Hematopoietic multipotent progenitor cell treated with erythropoietin and hydrocortisone succinate and interleukin-3 and kit ligand, for 8 days (in vitro differentiated cells): ENCODE measurements around the gene DDN.

Experiments
- DNase-seq: peaks from one replicate; pipeline ENCODE4 v3.0.0-alpha.2; 2015

Gene DDN

GRCh38 chr12:48999371-49000131, at the start of gene DDN:
Gene DDN, minus strand, starts transcription at chr12:48999375. Its CDS starts 88 bp downstream, at chr12:48999287.
- peak; percentile 72 for DNase-seq

- DNase-seq, result no peak
These were observed 49.8 kb upstream of the DDN start for GRCh38 chr12:49048953-49049352.

- DNase-seq, result no peak
These were observed 47.1 kb upstream of the DDN start for GRCh38 chr12:49046129-49046895.

GRCh38 chr12:49044660-49045059, 45.5 kb upstream of the DDN start:
- DNase-seq, result no peak

- peak; percentile 78 for DNase-seq
These were observed 44.7 kb upstream of the DDN start for GRCh38 chr12:49043856-49044258.

- no peak for DNase-seq
These were observed 44.1 kb upstream of the DDN start for GRCh38 chr12:49043241-49043640.

GRCh38 chr12:49041881-49042484, 42.8 kb upstream of the DDN start:
- no peak for DNase-seq

GRCh38 chr12:49041036-49041880, 42.1 kb upstream of the DDN start:
- DNase-seq, result no peak

GRCh38 chr12:49040364-49040855, 41.2 kb upstream of the DDN start:
- no peak for DNase-seq

- DNase-seq, result no peak
These were observed 40.5 kb upstream of the DDN start for GRCh38 chr12:49039421-49040363.

GRCh38 chr12:49038291-49038955, 39.2 kb upstream of the DDN start:
- no peak for DNase-seq

GRCh38 chr12:49037947-49038237, 38.7 kb upstream of the DDN start:
- no peak for DNase-seq

- DNase-seq, result no peak
These were observed 38.2 kb upstream of the DDN start for GRCh38 chr12:49037111-49037946.

- no peak for DNase-seq
These were observed 36.9 kb upstream of the DDN start for GRCh38 chr12:49036029-49036428.

- no peak for DNase-seq
These were observed 35.1 kb upstream of the DDN start for GRCh38 chr12:49034286-49034622.

- no peak for DNase-seq
These were observed 34.6 kb upstream of the DDN start for GRCh38 chr12:49033611-49034285.

- no peak for DNase-seq
These were observed 33.7 kb upstream of the DDN start for GRCh38 chr12:49032679-49033447.

- DNase-seq, result no peak
These were observed 33.1 kb upstream of the DDN start for GRCh38 chr12:49032276-49032675.

- no peak for DNase-seq
These were observed 32.5 kb upstream of the DDN start for GRCh38 chr12:49031573-49032161.
